Mucosa of descending colon (tissue), 3 donors: ENCODE results near the gene ALDOC. TPM values are rescaled to one million over a fixed set of nuclear protein-coding genes. Genes with fewer than 3 reads are reported as not detected.

Experiments
- ATAC-seq: fragments of 200-7000 bp; cut with Tn5 transposase; one replicate; pipeline ENCODE4 v1.9.1; 2020; ENCODE audit warnings: mild to moderate bottlenecking, moderate library complexity
- DNase-seq, 3 donors: peaks; one replicate each; pipeline ENCODE4 v3.0.0-alpha.2; 2020
- H3K36me3 ChIP-seq: fragments of 200-600 bp; one replicate; pipeline ENCODE4 v1.8.0; 2021; ENCODE audit warnings: low read depth, mild to moderate bottlenecking
- H3K4me1 ChIP-seq: fragments of 200-600 bp; one replicate; pipeline ENCODE4 v1.8.0; 2021; ENCODE audit warnings: low read depth, mild to moderate bottlenecking
- H3K4me3 ChIP-seq: fragments of 200-600 bp; one replicate; pipeline ENCODE4 v1.8.0; 2021; ENCODE audit warnings: mild to moderate bottlenecking
- H3K9me3 ChIP-seq: fragments of 200-600 bp; one replicate; pipeline ENCODE4 v1.8.0; 2021; ENCODE audit warnings: mild to moderate bottlenecking
- CTCF ChIP-seq: fragments of 200-600 bp; IDR thresholded peaks from one replicate; pipeline ENCODE4 v1.8.0; 2022; ENCODE audit warnings: antibody characterized with exemption, mild to moderate bottlenecking
- intact Hi-C, 2 donors: fragments of 100-400 bp; cut with DNase I in 1 of 2; cut with micrococcal nuclease in 1 of 2; formaldehyde crosslinking; loops; one replicate each; pipeline versions ENCODE4 v1.11.0 to v1.11.1; 2022; cut with DNase I, micrococcal nuclease
- total RNA-seq, 3 donors: library from RNA; stranded (reverse); fragmentation: NEBNext Ultra II Directional in 2 of 3; extraction: Animal tissue kit (Norgen Biotek cat#: 25700) in 2 of 3; gene quantifications; one replicate each; pipeline versions ENCODE4 v1.2.1 to v1.2.4, GENCODE V29; 2021 to 2023
- donor health status: DM: no; HTN: no; CAD: no; lungs with moderate emphysema.
- donor health status: DM: no; HTN: no; CAD: no.
- donor health status: DM: no; HTN: yes; CAD: no.

The ALDOC gene
- total RNA-seq, 3 donors from 2014 or later: 15.3 to 25.4 (median 19.7) TPM

GRCh38 chr17:28563475-28563874 lies 13.2 kb downstream of the ALDOC start:
- peaks cover 4% of the 10 kb centered on the region for H3K36me3 ChIP-seq
- H3K9me3 ChIP-seq: no peaks in the 10 kb centered on the region
- ATAC-seq (no peak), DNase-seq (no peak)
- no peak for TF ChIP-seq CTCF
- H3K4me1 ChIP-seq: no peaks in the 10 kb centered on the region
- no peak overlapping the region for H3K4me3 ChIP-seq
- intact Hi-C loops: no loop called here

GRCh38 chr17:28555022-28555421 lies 21.7 kb downstream of the ALDOC start:
- TF ChIP-seq CTCF: no peak
- intact Hi-C loops: no loop called here
- H3K9me3 ChIP-seq: no peaks in the 10 kb centered on the region
- H3K4me3 ChIP-seq: no peak overlapping the region
- DNase-seq: no peak
- ATAC-seq: no peak
- peaks cover 7% of the 10 kb centered on the region for H3K36me3 ChIP-seq
- peaks cover 6% of the 10 kb centered on the region for H3K4me1 ChIP-seq

- Histone ChIP-seq H3K4me3 (no peak overlapping the region), H3K4me1 (peaks cover 8% of the 10 kb centered on the region), H3K9me3 (no peaks in the 10 kb centered on the region), H3K36me3 (peaks cover 7% of the 10 kb centered on the region)
- DNase-seq: peak in 1 of 3 donors; percentile 35
- no peak for TF ChIP-seq CTCF
- intact Hi-C loops: no loop called here
- no peak for ATAC-seq
Measured at GRCh38 chr17:28554565-28554964, 22.1 kb downstream of the ALDOC start.

- Histone ChIP-seq H3K4me3 (no peak overlapping the region), H3K9me3 (no peaks in the 10 kb centered on the region), H3K4me1 (peaks cover 14% of the 10 kb centered on the region), H3K36me3 (peaks cover 7% of the 10 kb centered on the region)
- intact Hi-C loops: no loop called here
- TF ChIP-seq CTCF: no peak
- ATAC-seq: no peak
- no peak for DNase-seq
Measured at GRCh38 chr17:28553000-28553505, 23.6 kb downstream of the ALDOC start.

- intact Hi-C loops: no loop called here
- peaks cover 7% of the 10 kb centered on the region for H3K36me3 ChIP-seq
- no peak for TF ChIP-seq CTCF
- DNase-seq (peak; percentile 88 to 91 (median 90)), ATAC-seq (peak; percentile 93)
- peak within 1 kb of the TSS; percentile 68 for H3K4me3 ChIP-seq
- H3K4me1 ChIP-seq: peaks cover 14% of the 10 kb centered on the region
- H3K9me3 ChIP-seq: no peaks in the 10 kb centered on the region
Measured at GRCh38 chr17:28552176-28552999, 24.3 kb downstream of the ALDOC start, which contains the start of gene UNC119. Gene UNC119, minus strand, starts transcription at chr17:28552624. Its CDS starts 67 bp downstream, at chr17:28552557.
